Mesendoderm (in vitro differentiated cells): ENCODE results near the gene RDH13.
"Not testable (repeated sequence)": the region's sequence is repeated elsewhere in the genome, so short reads cannot be mapped to it uniquely, and the experiment has no call there.

Experiments
- DNase-seq: peaks from one replicate; pipeline ENCODE4 v3.0.0; 2013
- H2AK5ac ChIP-seq: 2 replicates; pipeline ENCODE4 v1.6.1; 2013; ENCODE audit warnings: low read length, inconsistent platforms
- H2BK120ac ChIP-seq: 2 replicates; pipeline ENCODE4 v1.6.1; 2013; ENCODE audit warnings: low read depth, mild to moderate bottlenecking, low read length, moderate library complexity, mixed read lengths
- H2BK15ac ChIP-seq: replicated peaks from 2 replicates; pipeline ENCODE4 v1.6.1; 2013; ENCODE audit warnings: low read depth, mild to moderate bottlenecking, moderate library complexity
- H2BK5ac ChIP-seq: 2 replicates; pipeline ENCODE4 v1.6.1; 2013; ENCODE audit warnings: low read length, inconsistent platforms
- H3K18ac ChIP-seq: 2 replicates; pipeline ENCODE4 v1.6.1; 2013; ENCODE audit warnings: mild to moderate bottlenecking, low read length, mixed read lengths
- H3K23ac ChIP-seq: one replicate; pipeline ENCODE4 v1.6.1; 2013; ENCODE audit warnings: low read length
- H3K27ac ChIP-seq: 2 replicates; pipeline ENCODE4 v1.5.1; 2013; ENCODE audit warnings: low read depth, mild to moderate bottlenecking, inconsistent platforms, low read length, moderate library complexity
- H3K27me3 ChIP-seq: 2 replicates; pipeline ENCODE4 v1.6.1; 2013; ENCODE audit warnings: low read length, control low read depth, mild to moderate bottlenecking, inconsistent platforms; ENCODE audit not compliant: insufficient read depth, poor library complexity
- H3K36me3 ChIP-seq: 2 replicates; pipeline ENCODE4 v1.6.1; 2013; ENCODE audit warnings: low read length, inconsistent platforms; ENCODE audit not compliant: control insufficient read depth, insufficient read depth
- H3K4ac ChIP-seq: one replicate; pipeline ENCODE4 v1.6.1; 2013; ENCODE audit warnings: low read depth, mild to moderate bottlenecking, low read length, moderate library complexity
- H3K4me1 ChIP-seq: 2 replicates; pipeline ENCODE4 v1.6.1; 2013; ENCODE audit warnings: low read depth, low read length, inconsistent platforms; ENCODE audit not compliant: control insufficient read depth
- H3K4me2 ChIP-seq: 2 replicates; pipeline ENCODE4 v1.6.1; 2013; ENCODE audit warnings: low read length
- H3K4me3 ChIP-seq: 2 replicates; pipeline ENCODE4 v1.5.1; 2013; ENCODE audit warnings: mild to moderate bottlenecking, low read length
- H3K56ac ChIP-seq: one replicate; pipeline ENCODE4 v1.6.1; 2013; ENCODE audit warnings: low read length
- H3K79me1 ChIP-seq: 2 replicates; pipeline ENCODE4 v1.6.1; 2013; ENCODE audit warnings: low read length, inconsistent platforms
- H3K79me2 ChIP-seq: 2 replicates; pipeline ENCODE4 v1.6.1; 2013; ENCODE audit warnings: mild to moderate bottlenecking, low read length; ENCODE audit not compliant: control insufficient read depth, insufficient read depth
- H3K9ac ChIP-seq: 2 replicates; pipeline ENCODE4 v1.6.1; 2013; ENCODE audit warnings: low read length, inconsistent platforms
- H4K5ac ChIP-seq: one replicate; pipeline ENCODE4 v1.6.1; 2013; ENCODE audit warnings: low read length
- H4K8ac ChIP-seq: one replicate; pipeline ENCODE4 v1.6.1; 2013; ENCODE audit warnings: low read depth, mild to moderate bottlenecking, control low read depth, low read length, moderate library complexity
- WGBS: extraction: QIAGEN DNeasy Blood & Tissue Kit; methylation state at CpG from one replicate; pipeline ENCODE4 v1.1.7; 2013; ENCODE audit warnings: low lambda C conversion rate, missing lambda C conversion rate; ENCODE audit not compliant: insufficient coverage; ENCODE audit errors: extremely low coverage; 5-methylcytosine and 5-hydroxymethylcytosine counted together

The RDH13 gene

DNA sequence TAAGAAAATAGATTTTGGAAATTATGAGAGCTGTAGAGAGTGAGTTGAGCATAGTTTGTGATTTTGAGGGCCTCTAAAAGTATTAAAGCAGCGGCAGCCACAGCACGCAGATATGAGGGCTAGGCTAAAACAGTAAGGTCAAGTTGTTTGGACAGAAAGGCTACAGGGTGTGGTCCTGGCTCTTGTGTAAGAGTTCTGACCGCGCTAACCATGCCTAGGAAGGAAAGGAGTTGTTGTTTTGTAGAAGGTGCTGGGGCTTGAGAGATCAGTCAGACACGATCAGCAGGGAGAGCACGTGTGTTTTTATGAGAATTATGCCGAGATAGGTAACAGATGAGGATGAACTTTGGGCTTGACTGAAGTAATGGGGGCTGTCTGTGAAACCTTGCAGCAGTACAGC, 54.2 kb downstream of the RDH13 start:
- DNase-seq, H3K4me3 ChIP-seq, H4K5ac ChIP-seq, H2AK5ac ChIP-seq, H3K27me3 ChIP-seq, H3K4me2 ChIP-seq, H3K23ac ChIP-seq, H3K4me1 ChIP-seq, H3K18ac ChIP-seq, H2BK120ac ChIP-seq, H3K79me1 ChIP-seq, H3K79me2 ChIP-seq, H4K8ac ChIP-seq, H3K4ac ChIP-seq, H2BK5ac ChIP-seq, H2BK15ac ChIP-seq, H3K36me3 ChIP-seq: not testable (repeated sequence)
- Histone ChIP-seq H3K56ac (peak overlapping the region; percentile 40), H3K9ac (peak overlapping the region; percentile 39), H3K27ac (peak overlapping the region; percentile 4)
- WGBS: no CpG with 5 or more reads among the region's 7 CpGs

DNA sequence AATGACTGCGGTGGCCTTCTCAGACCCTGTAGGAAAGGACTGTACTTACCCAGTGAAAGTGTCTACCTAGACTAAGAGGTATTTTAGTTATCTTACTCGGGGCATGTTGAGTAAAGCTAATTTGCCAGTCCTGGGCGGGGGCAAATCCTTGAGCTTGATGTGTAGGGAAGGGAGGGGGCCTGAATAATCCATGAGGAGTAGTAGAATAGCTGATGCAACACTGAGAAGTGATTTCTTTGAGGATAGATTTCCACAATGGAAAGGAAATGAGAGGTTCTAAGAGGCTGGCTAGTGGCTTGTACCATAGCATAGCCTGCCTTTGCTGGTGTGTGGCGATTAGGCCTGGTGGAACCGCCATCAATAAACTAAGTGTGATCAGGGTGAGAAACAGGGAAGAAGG, 54.8 kb downstream of the RDH13 start:
- not testable (repeated sequence) for DNase-seq, H3K36me3 ChIP-seq, H3K4me1 ChIP-seq, H3K18ac ChIP-seq, H2BK15ac ChIP-seq, H4K5ac ChIP-seq, H2BK5ac ChIP-seq, H3K27ac ChIP-seq, H3K23ac ChIP-seq, H3K4me2 ChIP-seq, H2BK120ac ChIP-seq, H3K9ac ChIP-seq, H3K79me1 ChIP-seq, H4K8ac ChIP-seq, H3K79me2 ChIP-seq, H3K27me3 ChIP-seq, H2AK5ac ChIP-seq, H3K4me3 ChIP-seq, H3K4ac ChIP-seq
- peak overlapping the region; percentile 34 for H3K56ac ChIP-seq
- WGBS: no CpG with 5 or more reads among the region's 5 CpGs

DNA sequence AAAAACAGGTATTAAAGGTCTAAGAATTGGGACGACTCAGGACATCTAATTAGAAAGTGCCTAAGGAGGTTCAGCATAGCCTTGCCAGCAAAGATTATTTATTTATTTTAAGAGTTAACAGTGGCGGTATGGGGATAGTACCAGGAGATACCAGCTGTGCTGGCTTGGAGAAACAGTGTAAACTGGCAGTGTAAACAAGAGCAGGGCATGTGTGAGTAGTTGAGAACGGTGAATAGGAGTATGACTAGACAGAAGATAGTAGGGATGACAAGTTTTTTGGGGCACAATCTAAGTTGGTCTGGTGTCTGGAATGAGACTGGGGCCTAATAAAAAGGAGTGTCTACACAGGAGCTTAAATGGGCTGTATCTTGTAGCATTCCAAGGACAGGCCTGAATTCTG, 55.4 kb downstream of the RDH13 start:
- not testable (repeated sequence) for H2BK120ac ChIP-seq, H2BK5ac ChIP-seq, H3K27me3 ChIP-seq, H3K79me2 ChIP-seq, H3K4me2 ChIP-seq, H3K9ac ChIP-seq, H3K36me3 ChIP-seq, H3K4me3 ChIP-seq, H2BK15ac ChIP-seq, DNase-seq, H3K18ac ChIP-seq, H4K5ac ChIP-seq, H4K8ac ChIP-seq, H3K4me1 ChIP-seq, H3K4ac ChIP-seq, H2AK5ac ChIP-seq, H3K56ac ChIP-seq, H3K23ac ChIP-seq, H3K79me1 ChIP-seq
- no CpG with 5 or more reads among the region's 3 CpGs for WGBS
- H3K27ac ChIP-seq: peak overlapping the region; percentile 51

DNA sequence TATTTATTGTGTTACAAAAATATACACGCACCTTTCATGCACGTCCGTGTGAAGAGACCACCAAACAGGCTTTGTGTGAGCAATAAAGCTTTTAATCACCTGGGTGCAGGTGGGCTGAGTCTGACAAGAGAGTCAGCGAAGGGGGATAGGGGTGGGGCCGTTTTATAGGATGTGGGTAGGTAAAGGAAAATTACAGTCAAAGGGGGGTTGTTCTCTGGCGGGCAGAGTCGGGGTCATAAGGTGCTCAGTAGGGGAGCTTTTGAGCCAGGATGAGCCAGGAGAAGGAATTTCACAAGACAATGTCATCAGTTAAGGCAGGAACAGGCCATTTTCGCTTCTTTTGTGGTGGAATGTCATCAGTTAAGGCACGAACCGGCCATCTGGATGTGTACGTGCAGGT, 56.2 kb downstream of the RDH13 start:
- H3K4me3 ChIP-seq, H3K36me3 ChIP-seq: not testable (repeated sequence)
- no CpG with 5 or more reads among the region's 11 CpGs for WGBS

DNA sequence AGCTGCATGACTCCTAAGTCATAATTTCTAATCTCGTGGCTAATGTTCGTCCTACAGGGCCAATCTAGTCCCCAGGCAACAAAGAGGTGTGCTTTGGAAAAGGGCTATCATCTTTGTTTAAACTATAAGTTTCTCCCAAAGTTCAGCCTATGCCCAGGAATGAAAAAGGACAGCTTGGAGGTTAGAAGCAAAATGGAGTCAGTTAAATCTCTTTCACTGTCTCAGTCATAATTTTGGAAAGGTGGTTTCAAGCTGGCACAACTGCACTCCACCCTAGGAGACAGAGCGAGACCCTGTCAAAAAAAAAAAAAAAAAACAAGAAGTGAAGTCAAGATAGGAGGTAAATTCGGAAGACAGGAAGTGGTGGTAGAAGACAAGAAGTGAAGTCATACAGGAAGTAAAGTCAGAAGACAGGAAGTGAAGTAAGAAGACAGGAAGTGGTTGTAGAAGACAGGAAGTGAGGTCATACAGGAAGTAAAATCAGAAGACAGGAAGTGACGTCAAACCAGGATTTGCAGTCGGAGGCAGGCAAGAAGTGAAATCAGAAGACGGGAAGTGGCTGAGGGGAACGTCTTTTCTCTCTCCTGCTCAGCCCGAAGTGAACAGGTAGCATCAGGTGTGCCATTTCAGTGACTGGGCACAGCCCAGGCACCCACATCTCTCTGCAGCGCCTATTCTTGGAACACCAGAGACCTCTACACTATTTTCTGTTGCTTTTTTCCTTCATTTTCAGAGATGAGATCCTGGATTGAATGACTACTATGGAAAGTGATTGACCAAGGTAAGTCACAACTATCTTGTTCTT, 57.1 kb downstream of the RDH13 start:
- H3K18ac ChIP-seq: peak overlapping the region; percentile 64
- H2BK5ac ChIP-seq: no peak overlapping the region
- peak overlapping the region; percentile 2 for H3K27ac ChIP-seq
- WGBS: no CpG with 5 or more reads among the region's 10 CpGs
- no peak overlapping the region for H4K8ac ChIP-seq
- no peak overlapping the region for H3K23ac ChIP-seq
- H3K27me3 ChIP-seq: no peaks in the 10 kb centered on the region
- no peaks in the 10 kb centered on the region for H3K79me1 ChIP-seq
- H4K5ac ChIP-seq: no peak overlapping the region
- H3K4ac ChIP-seq: no peak overlapping the region
- H3K9ac ChIP-seq: no peak overlapping the region
- no peaks in the 10 kb centered on the region for H3K4me1 ChIP-seq
- H3K79me2 ChIP-seq: peaks cover 1% of the 10 kb centered on the region
- H3K56ac ChIP-seq: no peak overlapping the region
- H3K4me2 ChIP-seq: no peak overlapping the region
- no peaks in the 10 kb centered on the region for H3K36me3 ChIP-seq
- no peak overlapping the region for H2AK5ac ChIP-seq
- DNase-seq: peak; percentile 94
- H2BK120ac ChIP-seq: no peak overlapping the region
- no peak overlapping the region for H2BK15ac ChIP-seq
- peak overlapping the region; percentile 7 for H3K4me3 ChIP-seq

More for the DNA sequence above, 56.2 kb downstream of the RDH13 start:
- not testable (repeated sequence) for H2BK5ac ChIP-seq, H2BK120ac ChIP-seq, H4K5ac ChIP-seq, H3K18ac ChIP-seq, H3K4ac ChIP-seq, H3K4me1 ChIP-seq, H2BK15ac ChIP-seq, H2AK5ac ChIP-seq, H3K79me1 ChIP-seq, H3K27ac ChIP-seq, H3K56ac ChIP-seq, H3K23ac ChIP-seq, H3K9ac ChIP-seq, H3K4me2 ChIP-seq, H3K27me3 ChIP-seq, H3K79me2 ChIP-seq
- peak overlapping the region; percentile 42 for H4K8ac ChIP-seq
- DNase-seq: peak; percentile 65

GRCh38 chr19:55000761-55001160, 62.2 kb downstream of the RDH13 start:
- DNase-seq: peak; percentile 56
- Histone ChIP-seq H3K9ac (no peak overlapping the region), H3K27ac (no peak overlapping the region), H3K4me3 (no peak overlapping the region), H2BK15ac (no peak overlapping the region), H3K4me2 (no peak overlapping the region), H3K4ac (no peak overlapping the region), H2AK5ac (no peak overlapping the region), H4K5ac (no peak overlapping the region), H3K18ac (no peak overlapping the region), H3K56ac (no peak overlapping the region), H2BK120ac (no peak overlapping the region), H3K4me1 (no peaks in the 10 kb centered on the region), H3K23ac (no peak overlapping the region), H3K36me3 (no peaks in the 10 kb centered on the region), H2BK5ac (no peak overlapping the region), H4K8ac (no peak overlapping the region), H3K79me2 (no peaks in the 10 kb centered on the region), H3K27me3 (no peaks in the 10 kb centered on the region), H3K79me1 (no peaks in the 10 kb centered on the region)
- WGBS: no CpG with 5 or more reads among the region's 5 CpGs
